ENCODE results near the gene PIGQ. TPM values are rescaled to one million over a fixed set of nuclear protein-coding genes. Genes with fewer than 3 reads are reported as not detected.

The PIGQ gene
- total RNA-seq, 3 donors from 2014 or later: 37.8 to 39.6 (median 38.4) TPM

- no peak for TF ChIP-seq CTCF (IDR thresholded peaks at IDR 0.05)
- Histone ChIP-seq H3K36me3 (ENCODE audit: low read depth) (no peaks in the 10 kb centered on the region), H3K4me1 (ENCODE audit: low read depth) (peaks cover 12% of the 10 kb centered on the region), H3K9me3 (no peaks in the 10 kb centered on the region), H3K4me3 (no peak overlapping the region)
- ATAC-seq (no peak), DNase-seq (no peak)
- intact Hi-C loops (cut with DNase I, micrococcal nuclease): no loop called here
These were observed 56.4 kb downstream of the PIGQ start for GRCh38 chr16:625977-626765.

- Histone ChIP-seq H3K36me3 (ENCODE audit: low read depth) (no peaks in the 10 kb centered on the region), H3K9me3 (no peaks in the 10 kb centered on the region), H3K4me1 (ENCODE audit: low read depth) (peaks cover 13% of the 10 kb centered on the region), H3K4me3 (no peak overlapping the region)
- ATAC-seq: peak; percentile 4
- intact Hi-C loops (cut with DNase I, micrococcal nuclease): no loop called here
- peak in 1 of 3 donors; percentile 9 for DNase-seq
- TF ChIP-seq CTCF (IDR thresholded peaks at IDR 0.05): no peak
These were observed 57.2 kb downstream of the PIGQ start for GRCh38 chr16:626787-627453.

GRCh38 chr16:627454-628239, 57.9 kb downstream of the PIGQ start:
- DNase-seq: peak; percentile 19 to 64 (median 46)
- Histone ChIP-seq H3K36me3 (ENCODE audit: low read depth) (no peaks in the 10 kb centered on the region), H3K4me1 (ENCODE audit: low read depth) (peaks cover 13% of the 10 kb centered on the region), H3K4me3 (no peak overlapping the region), H3K9me3 (no peaks in the 10 kb centered on the region)
- intact Hi-C loops (cut with DNase I, micrococcal nuclease): no loop called here
- TF ChIP-seq CTCF (IDR thresholded peaks at IDR 0.05): no peak
- no peak for ATAC-seq

- TF ChIP-seq CTCF (IDR thresholded peaks at IDR 0.05): no peak
- no peak for ATAC-seq
- Histone ChIP-seq H3K36me3 (ENCODE audit: low read depth) (no peaks in the 10 kb centered on the region), H3K4me1 (ENCODE audit: low read depth) (peaks cover 13% of the 10 kb centered on the region), H3K4me3 (no peak overlapping the region), H3K9me3 (no peaks in the 10 kb centered on the region)
- intact Hi-C loops (cut with DNase I, micrococcal nuclease): no loop called here
- DNase-seq: no peak
These were observed 58.7 kb downstream of the PIGQ start for GRCh38 chr16:628321-629061.

- Histone ChIP-seq H3K36me3 (ENCODE audit: low read depth) (no peaks in the 10 kb centered on the region), H3K4me1 (ENCODE audit: low read depth) (peaks cover 13% of the 10 kb centered on the region), H3K9me3 (no peaks in the 10 kb centered on the region), H3K4me3 (no peak overlapping the region)
- intact Hi-C loops (cut with DNase I, micrococcal nuclease): no loop called here
- ATAC-seq (no peak), DNase-seq (peak in 1 of 3 donors; percentile 28)
- TF ChIP-seq CTCF (IDR thresholded peaks at IDR 0.05): no peak
These were observed 59.5 kb downstream of the PIGQ start for GRCh38 chr16:629185-629832.

Data from mucosa of descending colon (tissue), 3 donors.